MM.1S (cell line): ENCODE measurements around the gene PLCH2.

Source experiments
- DNase-seq: peaks from one replicate; pipeline ENCODE4 v3.0.0-alpha.2; 2015
- H2AFZ ChIP-seq: fragments of 300-600 bp; sonication (generic); 2 replicates; pipeline ENCODE4 v1.6.0; 2016; ENCODE audit warnings: antibody characterized with exemption, low read length
- H3F3A ChIP-seq: fragments of 300-600 bp; sonication (generic); 2 replicates; pipeline ENCODE4 v1.6.1; 2016; ENCODE audit warnings: mild to moderate bottlenecking, antibody characterized with exemption, low read length, moderate library complexity, mixed read lengths; ENCODE audit not compliant: insufficient read depth
- H3K27ac ChIP-seq: fragments of 300-600 bp; sonication (generic); 2 replicates; pipeline ENCODE4 v1.5.1; 2016; ENCODE audit warnings: mild to moderate bottlenecking, low read length
- H3K27me3 ChIP-seq: fragments of 300-600 bp; sonication (generic); replicated peaks from 2 replicates; pipeline ENCODE4 v1.6.0; 2016; ENCODE audit warnings: low read length; ENCODE audit not compliant: insufficient read depth
- H3K36me3 ChIP-seq: fragments of 300-600 bp; sonication (generic); replicated peaks from 2 replicates; pipeline ENCODE4 v1.6.1; 2016; ENCODE audit warnings: mild to moderate bottlenecking, low read length, mixed read lengths; ENCODE audit not compliant: insufficient read depth
- H3K4me1 ChIP-seq: fragments of 300-600 bp; sonication (generic); 2 replicates; pipeline ENCODE4 v1.6.1; 2016; ENCODE audit warnings: low read length, mixed read lengths
- H3K4me2 ChIP-seq: fragments of 300-600 bp; sonication (generic); 2 replicates; pipeline ENCODE4 v1.6.0; 2016; ENCODE audit warnings: low read depth, low read length
- H3K4me3 ChIP-seq: fragments of 300-600 bp; sonication (generic); 2 replicates; pipeline ENCODE4 v1.5.1; 2016; ENCODE audit warnings: low read length, mixed read lengths
- H3K79me2 ChIP-seq: fragments of 300-600 bp; sonication (generic); 2 replicates; pipeline ENCODE4 v1.6.1; 2016; ENCODE audit warnings: mixed run types, low read length, mixed read lengths
- H3K9ac ChIP-seq: fragments of 300-600 bp; sonication (generic); 2 replicates; pipeline ENCODE4 v1.6.1; 2016; ENCODE audit warnings: low read length, mixed read lengths
- H3K9me2 ChIP-seq: fragments of 300-600 bp; sonication (generic); replicated peaks from 2 replicates; pipeline ENCODE4 v1.6.1; 2016; ENCODE audit warnings: mild to moderate bottlenecking, low read length, mixed read lengths; ENCODE audit not compliant: insufficient read depth
- H3K9me3 ChIP-seq: fragments of 300-600 bp; sonication (generic); replicated peaks from 2 replicates; pipeline ENCODE4 v1.6.1; 2016; ENCODE audit warnings: mild to moderate bottlenecking, low read length, mixed read lengths; ENCODE audit not compliant: insufficient read depth
- H4K20me1 ChIP-seq: fragments of 300-600 bp; sonication (generic); 2 replicates; pipeline ENCODE4 v1.6.1; 2016; ENCODE audit warnings: mild to moderate bottlenecking, low read length, moderate library complexity, mixed read lengths; ENCODE audit not compliant: insufficient read depth
- EZH2 ChIP-seq: fragments of 300-600 bp; sonication (generic); optimal IDR thresholded peaks from 2 replicates; pipeline ENCODE3; 2017; ENCODE audit warnings: low read depth, mild to moderate bottlenecking, antibody characterized with exemption, low read length, mixed read lengths
- EZH2phosphoT487 ChIP-seq: fragments of 300-600 bp; sonication (generic); IDR thresholded peaks from 2 replicates; pipeline ENCODE4 v1.6.1; 2018; ENCODE audit warnings: antibody characterized with exemption, low read length
- TF ChIP-seq, protein P1 (sequence below): fragments of 300-600 bp; sonication (generic); IDR thresholded peaks from 2 replicates; pipeline ENCODE4 v1.5.1; 2016; ENCODE audit warnings: antibody characterized with exemption, low read length, mixed read lengths

Gene PLCH2

DNA sequence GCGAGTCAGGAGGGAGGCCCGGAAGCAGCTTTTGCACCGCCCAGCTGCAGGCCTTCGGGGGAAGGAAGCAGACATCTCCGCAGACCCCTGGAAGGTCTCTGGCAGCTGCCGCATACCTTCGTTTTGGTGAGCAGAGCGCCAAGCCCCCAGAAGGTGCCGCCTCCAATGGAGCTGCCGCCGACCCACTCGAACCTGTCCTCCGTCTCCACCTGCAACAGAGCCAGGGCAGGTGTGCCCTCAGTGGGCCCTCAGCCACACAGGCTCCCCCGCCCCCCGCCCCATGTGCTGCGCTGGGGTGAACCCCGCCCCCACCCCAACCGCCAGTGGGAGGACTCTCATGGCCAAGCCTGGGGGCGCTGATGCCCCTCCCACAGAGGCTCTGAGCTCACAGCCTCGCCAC is 44.1 kb downstream of the PLCH2 start:
- H3K36me3 ChIP-seq, result no peaks in the 10 kb centered on the region; the same call in 1 of the 2 replicates
- H3K4me3 ChIP-seq, result no peak overlapping the region
- peaks cover 45% of the 10 kb centered on the region for H3K79me2 ChIP-seq
- peaks cover 24% of the 10 kb centered on the region; the same call in 1 of the 2 replicates for H4K20me1 ChIP-seq
- TF ChIP-seq EZH2 (no peak), EZH2phosphoT487 (no peak)
- TF ChIP-seq, protein P1, sequence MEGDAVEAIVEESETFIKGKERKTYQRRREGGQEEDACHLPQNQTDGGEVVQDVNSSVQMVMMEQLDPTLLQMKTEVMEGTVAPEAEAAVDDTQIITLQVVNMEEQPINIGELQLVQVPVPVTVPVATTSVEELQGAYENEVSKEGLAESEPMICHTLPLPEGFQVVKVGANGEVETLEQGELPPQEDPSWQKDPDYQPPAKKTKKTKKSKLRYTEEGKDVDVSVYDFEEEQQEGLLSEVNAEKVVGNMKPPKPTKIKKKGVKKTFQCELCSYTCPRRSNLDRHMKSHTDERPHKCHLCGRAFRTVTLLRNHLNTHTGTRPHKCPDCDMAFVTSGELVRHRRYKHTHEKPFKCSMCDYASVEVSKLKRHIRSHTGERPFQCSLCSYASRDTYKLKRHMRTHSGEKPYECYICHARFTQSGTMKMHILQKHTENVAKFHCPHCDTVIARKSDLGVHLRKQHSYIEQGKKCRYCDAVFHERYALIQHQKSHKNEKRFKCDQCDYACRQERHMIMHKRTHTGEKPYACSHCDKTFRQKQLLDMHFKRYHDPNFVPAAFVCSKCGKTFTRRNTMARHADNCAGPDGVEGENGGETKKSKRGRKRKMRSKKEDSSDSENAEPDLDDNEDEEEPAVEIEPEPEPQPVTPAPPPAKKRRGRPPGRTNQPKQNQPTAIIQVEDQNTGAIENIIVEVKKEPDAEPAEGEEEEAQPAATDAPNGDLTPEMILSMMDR, result no peak
- no peaks in the 10 kb centered on the region for H3F3A ChIP-seq
- no peak overlapping the region for H3K27ac ChIP-seq
- no peaks in the 10 kb centered on the region for H3K9me3 ChIP-seq
- H3K9me2 ChIP-seq, result no peaks in the 10 kb centered on the region
- H3K9ac ChIP-seq, result no peak overlapping the region
- no peak for DNase-seq
- H2AFZ ChIP-seq, result no peak overlapping the region
- H3K4me1 ChIP-seq, result peaks cover 6% of the 10 kb centered on the region; the same call in 1 of the 2 replicates
- no peaks in the 10 kb centered on the region for H3K27me3 ChIP-seq
- no peak overlapping the region for H3K4me2 ChIP-seq

DNA sequence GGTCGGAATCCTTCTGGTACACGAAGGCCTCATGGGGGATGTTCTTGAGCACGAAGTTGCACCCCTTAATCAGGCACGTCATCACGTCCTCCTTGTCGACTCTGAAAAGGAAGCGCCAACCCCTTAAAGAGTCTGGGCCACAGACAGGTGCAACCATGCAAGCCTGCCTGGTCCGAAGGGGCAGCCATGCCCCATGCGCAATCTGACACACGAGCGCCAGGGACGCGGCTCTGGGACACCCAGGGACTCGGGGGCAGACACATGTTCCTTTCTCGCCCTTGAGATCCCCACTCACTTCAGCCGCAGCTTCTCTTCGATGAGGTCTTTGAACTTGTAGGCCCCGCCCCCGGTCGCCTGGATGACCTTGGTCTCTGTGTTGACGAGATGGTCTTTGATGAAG is 44.7 kb downstream of the PLCH2 start:
- Histone ChIP-seq H3K79me2 (peaks cover 51% of the 10 kb centered on the region), H3K4me2 (no peak overlapping the region), H2AFZ (no peak overlapping the region), H3K9me3 (no peaks in the 10 kb centered on the region), H3K27ac (no peak overlapping the region), H4K20me1 (peaks cover 24% of the 10 kb centered on the region; the same call in 1 of the 2 replicates), H3F3A (no peaks in the 10 kb centered on the region), H3K4me3 (no peak overlapping the region), H3K4me1 (peaks cover 8% of the 10 kb centered on the region; the same call in 1 of the 2 replicates), H3K27me3 (no peaks in the 10 kb centered on the region), H3K9me2 (no peaks in the 10 kb centered on the region), H3K36me3 (no peaks in the 10 kb centered on the region; the same call in 1 of the 2 replicates), H3K9ac (no peak overlapping the region)
- DNase-seq, result no peak
- TF ChIP-seq EZH2 (no peak), EZH2phosphoT487 (no peak)
- TF ChIP-seq, protein P1, result no peak

DNA sequence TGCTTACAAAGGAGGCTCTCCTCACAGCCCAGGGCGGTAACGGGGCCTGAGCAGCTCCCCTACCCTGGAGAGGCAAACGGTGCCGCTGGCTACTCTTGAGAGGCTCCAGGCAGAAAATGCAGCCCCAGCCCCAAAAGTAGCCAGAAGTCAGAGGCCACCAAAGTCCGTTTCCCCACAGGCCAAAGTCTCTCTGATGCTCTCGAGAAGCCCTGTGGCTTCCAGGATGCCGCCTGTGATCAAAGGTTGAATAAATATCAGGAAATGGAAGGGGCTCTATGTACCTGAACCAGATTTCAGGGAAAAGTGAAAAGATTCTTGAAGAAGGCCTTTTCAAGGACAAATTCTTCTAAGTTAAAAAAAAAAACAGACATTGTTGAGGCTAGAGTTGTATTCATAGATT is 46.1 kb downstream of the PLCH2 start:
- TF ChIP-seq EZH2phosphoT487 (no peak), EZH2 (no peak)
- TF ChIP-seq, protein P1, result no peak
- Histone ChIP-seq H3K4me2 (no peak overlapping the region), H3K27me3 (peaks cover 4% of the 10 kb centered on the region), H4K20me1 (peaks cover 24% of the 10 kb centered on the region; the same call in 1 of the 2 replicates), H3F3A (no peaks in the 10 kb centered on the region), H3K79me2 (peaks cover 54% of the 10 kb centered on the region), H3K9me2 (no peaks in the 10 kb centered on the region), H3K4me3 (no peak overlapping the region), H3K9ac (no peak overlapping the region), H2AFZ (no peak overlapping the region), H3K27ac (no peak overlapping the region), H3K36me3 (no peaks in the 10 kb centered on the region; the same call in 1 of the 2 replicates), H3K9me3 (no peaks in the 10 kb centered on the region), H3K4me1 (peaks cover 13% of the 10 kb centered on the region)
- DNase-seq, result no peak
